Measurements from ENCODE around the gene SH3RF3.

Gene SH3RF3

DNA sequence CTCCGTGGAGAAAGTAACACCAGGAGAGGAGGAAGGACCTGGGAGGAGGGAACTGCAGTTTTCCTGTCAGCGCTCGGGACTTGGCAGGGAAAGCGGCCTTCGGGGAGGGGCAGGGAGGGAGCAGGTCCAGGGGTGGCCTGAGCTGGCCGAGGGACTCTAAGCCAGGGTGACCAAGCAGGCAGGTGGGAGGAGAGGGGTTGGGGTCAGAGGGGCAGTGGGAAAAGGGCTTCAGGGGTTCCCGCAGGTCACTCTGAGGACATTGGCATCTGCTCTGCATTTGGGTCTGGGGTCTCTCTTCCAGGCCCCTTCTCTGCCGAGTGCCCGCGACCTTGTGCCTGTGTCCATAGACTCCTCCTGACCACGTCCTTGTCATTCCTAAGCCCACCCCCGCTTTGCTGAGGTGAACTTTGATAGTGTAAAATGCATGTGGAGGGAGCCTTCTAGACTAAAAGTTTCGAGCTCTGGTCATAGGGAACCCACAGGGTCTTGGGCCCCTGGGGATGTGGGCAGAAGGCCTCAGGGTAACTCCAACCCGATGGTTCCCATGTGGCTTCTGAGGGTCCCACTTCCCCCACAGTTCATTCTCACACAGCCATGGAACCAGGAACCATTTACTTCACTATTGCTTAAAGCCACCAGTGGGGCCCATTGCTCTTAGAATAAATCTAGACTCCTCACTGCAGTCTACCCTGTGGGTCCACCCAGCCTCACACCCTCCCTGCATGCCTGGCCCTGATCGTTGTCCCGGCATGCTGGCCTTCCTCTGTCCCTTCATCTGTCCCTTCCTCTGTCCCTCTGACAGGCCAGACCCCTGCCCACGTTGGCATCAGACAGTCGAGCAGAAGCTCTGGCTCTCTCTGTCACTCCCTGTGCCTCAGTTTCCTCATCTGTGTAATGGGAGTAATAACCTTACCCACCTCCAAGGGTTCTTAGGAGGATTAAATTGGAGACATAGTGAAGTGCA lies 255.6 kb downstream of the SH3RF3 start:
- no peak for DNase-seq

DNA sequence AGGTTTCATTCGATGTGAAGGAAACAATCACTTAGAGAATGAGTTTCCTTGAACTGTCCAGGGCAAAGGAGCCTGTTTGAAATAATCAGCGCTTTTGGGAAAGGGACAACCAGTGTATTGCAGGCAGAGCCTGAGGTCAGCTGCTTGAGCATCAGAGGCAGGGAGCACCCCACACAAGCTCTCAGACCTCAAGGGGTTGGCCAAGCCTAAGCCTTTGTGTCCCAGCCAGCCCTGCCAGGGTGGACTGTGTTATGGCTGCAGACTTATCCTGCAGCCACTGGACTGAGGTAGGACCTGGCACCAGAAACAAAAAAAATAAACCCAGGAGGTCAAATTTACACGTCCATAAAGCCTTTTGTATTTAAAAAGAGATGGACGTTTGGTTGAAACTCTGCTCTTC lies 256.5 kb downstream of the SH3RF3 start:
- no peak for DNase-seq

DNA sequence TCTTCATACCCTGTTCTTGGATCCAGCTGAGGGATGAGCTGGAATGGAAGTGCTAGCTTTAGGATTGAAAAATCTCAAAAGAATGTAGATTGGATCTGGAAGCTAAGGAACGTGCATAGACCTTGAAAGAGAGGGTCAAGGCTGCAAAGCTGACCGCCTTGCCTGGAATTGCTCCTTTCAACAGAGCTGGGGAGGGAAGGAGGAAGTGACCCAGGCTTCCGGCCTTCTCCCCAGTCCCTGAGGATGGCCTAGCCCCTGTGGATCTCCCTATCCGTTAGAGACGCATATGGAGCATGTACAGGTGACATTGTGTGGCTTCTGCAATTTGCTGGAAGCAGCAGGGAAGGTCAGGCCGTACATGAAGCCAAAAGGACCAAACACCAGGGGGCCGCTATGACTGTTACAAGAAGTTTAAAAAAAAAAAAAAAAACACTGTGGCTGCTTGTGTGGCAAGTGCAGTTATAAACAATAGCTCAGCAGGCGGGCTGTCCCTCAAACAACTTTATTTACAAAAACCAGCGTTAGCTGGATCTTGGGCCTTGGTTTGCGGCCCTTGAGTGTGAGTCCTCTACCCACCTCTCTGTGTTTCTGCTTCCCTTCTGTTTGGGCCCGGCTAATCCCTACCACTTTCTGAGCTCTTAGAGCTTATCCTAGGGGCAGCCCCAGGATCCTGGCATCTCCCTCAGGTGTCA lies 257.1 kb downstream of the SH3RF3 start:
- no peak for DNase-seq

DNA sequence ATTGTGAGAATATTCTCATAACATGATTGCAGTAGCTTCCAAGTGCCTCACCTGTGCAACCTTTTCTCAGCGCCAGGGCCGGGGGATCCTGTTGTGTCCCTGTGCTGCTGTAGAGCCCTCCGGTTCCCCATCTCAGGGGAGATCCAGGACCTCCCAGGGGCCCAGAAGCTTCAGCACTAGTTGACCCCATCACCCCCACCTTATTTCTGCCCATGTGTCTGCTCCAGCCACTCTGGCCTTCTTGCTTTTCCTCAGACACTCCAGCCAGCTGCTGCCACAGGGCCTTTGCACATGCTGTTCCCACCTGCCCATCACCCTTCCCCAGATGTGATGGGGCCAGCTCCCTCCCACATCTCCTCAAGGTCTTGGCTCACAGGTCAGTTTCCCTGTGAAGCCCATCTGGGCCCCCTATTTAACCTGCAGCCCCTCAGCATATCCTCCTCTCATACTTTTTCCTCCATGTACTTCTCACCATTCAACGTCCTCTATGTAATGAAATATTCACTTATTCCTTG lies 258.3 kb downstream of the SH3RF3 start:
- DNase-seq: no peak

DNA sequence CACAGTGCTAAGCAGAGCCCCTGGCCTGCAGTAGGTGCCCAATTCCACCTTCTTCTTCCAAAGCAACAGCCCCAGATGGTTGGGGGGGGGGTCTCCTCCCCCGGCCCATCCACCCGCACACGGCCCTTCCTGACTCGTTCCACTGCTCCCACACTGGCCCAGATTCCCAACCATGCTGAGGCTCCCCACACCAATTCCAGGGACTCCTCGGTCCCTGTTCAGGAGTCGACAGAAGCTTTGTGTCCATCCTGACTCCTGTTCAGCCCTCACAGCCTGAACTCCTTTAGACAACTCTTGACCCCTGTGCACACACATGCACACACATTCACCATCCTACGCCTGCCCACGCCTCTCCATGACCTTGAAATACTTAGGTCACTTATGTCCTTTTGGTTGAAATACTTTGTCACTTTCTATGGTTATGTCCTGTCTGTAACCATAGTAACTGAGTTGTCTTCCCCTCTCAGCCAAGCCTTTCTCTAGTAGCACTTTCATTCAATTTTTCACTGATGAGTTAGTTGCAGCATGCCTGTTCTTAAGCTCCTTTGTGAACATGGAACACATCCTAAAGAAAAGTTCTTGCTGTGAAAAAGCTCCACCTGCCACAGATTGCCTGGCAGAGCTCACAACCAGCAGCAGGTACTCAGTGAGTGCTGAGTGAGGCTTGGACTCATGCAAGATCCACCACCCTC lies 258.9 kb downstream of the SH3RF3 start:
- DNase-seq: no peak

DNA sequence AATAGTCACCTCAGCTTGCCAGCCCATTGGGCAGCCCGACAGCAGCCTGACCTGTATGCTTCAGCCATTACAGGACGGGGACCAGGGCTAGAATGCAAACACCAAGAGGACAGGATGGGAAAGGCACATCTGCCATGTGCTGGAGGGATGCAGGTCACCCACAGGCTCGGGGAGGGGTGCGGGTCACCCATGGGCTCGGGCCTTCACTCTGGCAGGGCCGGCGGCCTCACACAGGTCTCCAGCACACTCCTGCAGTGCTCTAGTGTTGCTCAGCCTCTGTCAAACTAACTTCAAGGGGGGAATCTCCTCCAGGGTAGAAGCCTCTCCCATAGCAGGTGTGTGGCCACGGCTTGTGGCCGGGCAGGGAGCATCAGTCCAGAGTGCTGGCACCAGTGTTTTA lies 262.2 kb downstream of the SH3RF3 start:
- no peak for DNase-seq

DNA sequence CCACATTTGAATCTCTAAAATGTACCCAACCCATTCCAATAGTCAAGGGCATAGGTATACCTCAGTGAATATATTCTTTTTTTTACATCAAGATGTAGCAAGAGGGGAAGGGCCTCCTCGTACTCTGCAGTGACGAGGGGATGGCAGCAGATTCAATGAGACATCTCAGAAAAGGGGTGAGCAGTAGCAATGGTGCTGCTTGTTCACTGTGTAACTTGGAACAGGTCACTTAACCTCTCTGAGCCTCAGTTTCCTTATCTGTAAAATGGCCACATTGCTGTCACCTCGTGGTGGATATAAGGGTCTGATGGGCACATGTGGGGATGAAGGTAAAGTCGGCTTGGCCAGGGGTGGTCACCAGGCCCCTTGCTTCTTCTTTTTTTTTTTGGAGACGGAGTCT lies 263.1 kb downstream of the SH3RF3 start:
- DNase-seq: no peak

DNA sequence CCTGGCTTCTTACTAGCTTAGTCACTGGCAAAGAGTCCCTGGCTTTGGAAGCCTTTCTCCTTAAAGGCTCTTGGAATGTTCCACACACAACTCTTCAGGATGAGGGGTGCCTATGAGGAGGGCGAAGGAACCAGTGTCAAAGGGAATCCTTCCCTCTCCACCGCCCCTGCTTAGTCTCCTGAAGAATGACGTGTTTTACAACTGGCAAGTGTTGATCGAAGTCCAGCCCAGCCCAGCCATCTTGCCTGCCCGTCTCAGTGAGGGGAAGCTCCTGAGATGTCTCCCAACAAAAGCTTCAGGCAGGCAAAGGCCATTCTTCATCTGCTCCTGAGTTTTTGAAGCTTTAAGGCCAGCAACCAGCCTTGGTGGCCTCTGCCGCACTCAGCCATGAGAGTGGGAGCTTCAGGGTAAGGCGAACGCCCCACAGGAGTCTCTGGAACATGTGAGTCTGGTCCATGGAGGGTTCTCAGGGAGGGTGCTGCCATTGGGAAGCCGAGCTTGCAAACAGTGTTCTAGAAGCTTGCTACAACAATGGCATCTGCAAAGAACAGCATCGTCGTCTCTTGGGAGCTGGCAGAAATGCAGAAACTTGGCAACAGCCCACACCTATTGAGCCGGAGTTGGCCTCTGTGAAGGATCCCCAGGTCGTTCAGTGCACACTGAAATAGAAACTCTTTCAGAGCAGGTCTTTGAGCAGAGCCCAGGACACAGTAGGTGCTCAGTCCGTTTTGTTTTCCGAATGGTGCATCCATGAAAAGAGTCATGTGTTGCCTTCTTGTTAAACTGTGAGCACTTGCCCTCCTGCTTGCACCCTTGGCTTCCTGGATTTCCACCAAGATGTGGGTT lies 264.0 kb downstream of the SH3RF3 start:
- no peak for DNase-seq

DNA sequence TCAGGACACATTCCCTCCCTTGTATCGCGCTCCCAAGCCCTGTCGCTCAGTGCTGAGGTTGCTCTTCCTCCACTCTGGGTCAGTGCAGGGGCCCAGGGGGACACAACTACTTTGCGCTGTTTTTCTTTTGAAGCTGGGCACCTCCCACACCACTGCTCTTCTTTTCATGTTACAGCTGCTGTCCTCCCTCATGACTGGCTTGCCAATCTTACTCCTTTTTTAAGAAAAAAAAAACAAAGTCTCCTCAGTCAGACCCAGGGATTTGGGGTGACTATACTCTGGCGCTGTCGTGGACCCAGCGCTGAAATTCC lies 264.6 kb downstream of the SH3RF3 start:
- no peak for DNase-seq

DNA sequence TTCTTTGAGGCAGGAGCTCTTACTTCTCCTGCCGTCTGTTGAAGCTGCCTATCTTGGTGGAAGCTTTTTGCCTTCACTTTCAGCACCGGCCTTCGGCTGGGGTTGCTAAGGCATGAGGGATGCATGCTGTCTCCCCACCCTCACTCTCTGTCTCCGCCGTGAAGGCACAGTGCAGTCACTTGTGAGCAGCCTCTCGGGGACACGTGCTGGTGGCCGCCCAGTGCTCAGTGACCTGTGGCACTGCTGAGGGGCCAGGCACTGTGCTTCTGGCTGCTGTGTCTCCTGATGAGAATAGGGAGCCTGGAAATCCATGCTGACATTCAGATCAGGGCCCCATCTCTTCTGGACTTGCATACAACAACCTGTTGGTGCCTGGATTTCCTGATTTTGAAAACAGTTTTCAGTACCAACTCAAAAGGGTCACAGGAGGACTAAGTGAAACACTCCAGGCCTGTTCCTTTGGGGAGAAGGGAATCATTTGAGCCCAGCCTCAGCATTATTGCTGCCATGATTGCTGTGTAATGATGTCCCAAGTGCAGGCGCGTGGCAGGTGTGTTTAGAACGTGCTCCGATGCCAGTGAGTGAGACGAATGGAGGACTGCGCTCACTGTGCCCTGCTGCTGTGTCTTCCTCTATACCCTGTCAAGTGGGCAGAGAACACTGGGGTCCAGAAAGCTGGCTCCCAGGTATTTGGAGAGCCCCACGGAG lies 266.6 kb downstream of the SH3RF3 start:
- no peak for DNase-seq

DNA sequence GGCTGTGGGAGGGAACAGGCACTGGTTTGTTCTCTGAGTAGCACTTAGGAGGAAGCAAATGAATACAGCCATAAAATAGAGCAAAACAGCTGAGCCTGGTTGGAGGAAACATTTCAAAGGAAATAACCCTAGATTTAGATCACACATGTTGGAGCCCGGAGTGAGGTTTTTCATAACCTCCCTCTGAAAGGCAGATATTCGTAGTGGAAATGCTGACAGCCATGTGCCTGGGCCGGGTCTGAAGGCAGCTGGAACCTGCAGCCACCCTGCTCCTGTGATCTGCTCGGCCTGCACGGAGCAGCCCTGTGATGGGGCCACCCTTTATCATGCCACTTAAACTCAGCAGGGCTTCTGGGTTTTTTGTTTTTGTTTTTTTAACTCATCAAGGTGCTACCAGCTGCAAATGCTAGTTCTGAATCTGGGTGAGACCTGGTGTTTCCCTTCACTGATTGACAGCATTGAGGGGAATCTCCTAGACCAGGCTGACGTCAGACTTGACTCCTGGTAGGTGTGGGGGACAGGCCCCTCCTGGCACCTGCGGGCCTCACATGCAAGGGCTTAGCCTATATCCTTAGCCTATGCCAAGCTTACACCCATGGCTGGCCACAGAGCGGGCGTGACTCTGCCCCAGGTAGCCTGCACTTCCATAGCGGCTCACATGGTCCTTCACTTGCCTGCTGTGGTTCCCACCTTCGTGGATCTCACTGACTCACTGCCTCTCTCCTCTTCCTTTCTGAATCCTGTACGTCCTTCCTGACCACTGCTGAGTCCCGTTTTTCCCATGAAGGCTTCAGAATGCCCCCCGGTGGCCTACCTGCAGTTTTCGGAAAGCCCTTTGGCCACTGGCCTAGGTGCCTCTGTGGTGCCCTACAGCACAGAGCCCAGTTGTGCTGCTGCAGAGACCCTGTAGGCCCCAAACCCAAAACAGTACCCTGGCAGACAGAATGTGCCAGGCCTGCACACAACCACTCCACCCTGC lies 267.5 kb downstream of the SH3RF3 start:
- DNase-seq: no peak

DNA sequence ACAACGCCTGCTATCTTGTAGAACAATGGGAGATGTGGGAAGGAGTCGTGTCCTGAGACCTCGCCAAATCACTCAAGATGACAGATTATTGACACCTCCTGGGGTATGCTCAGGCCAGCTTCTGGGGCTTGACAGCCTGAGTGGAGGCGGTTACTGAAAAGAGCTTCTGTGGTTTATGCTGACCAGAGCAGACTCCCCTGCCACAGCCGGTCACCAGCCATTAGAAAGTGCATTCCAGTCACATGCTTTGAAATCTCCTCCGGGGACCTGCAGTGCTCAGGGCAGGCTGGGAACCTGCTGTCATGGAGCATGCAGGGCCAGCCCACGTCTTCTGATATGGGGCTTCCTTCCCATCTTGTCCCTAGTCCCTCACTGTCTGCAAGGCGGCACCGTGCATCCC lies 268.9 kb downstream of the SH3RF3 start:
- no peak for DNase-seq

DNA sequence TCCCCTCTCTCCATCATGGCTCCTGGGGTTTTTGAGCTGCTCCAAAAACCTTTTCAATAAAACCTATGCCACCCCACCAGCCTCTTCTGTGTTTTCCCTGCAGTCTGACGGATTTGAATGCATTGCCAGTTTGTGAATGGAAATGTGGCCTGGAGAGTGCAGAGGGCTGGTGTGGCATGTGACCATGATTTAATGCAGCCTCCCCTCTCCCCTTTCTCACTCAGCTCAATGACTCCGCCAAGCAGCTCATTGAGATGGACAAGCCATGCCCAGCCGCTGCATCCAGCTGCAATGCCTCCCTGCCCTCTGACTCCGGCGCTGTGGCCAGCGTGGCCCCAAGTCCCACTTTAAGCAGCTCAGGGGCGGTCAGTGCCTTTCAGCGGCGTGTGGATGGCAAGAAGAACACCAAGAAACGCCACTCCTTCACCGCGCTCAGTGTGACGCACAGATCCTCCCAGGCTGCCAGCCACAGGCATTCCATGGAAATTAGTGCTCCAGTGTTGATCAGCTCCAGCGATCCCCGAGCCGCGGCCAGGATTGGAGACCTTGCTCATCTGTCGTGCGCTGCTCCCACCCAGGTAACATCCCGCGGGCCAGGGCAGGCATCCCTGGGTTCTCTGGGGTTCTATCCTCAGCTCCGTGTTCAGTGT lies 269.5 kb downstream of the SH3RF3 start:
- DNase-seq: no peak

DNA sequence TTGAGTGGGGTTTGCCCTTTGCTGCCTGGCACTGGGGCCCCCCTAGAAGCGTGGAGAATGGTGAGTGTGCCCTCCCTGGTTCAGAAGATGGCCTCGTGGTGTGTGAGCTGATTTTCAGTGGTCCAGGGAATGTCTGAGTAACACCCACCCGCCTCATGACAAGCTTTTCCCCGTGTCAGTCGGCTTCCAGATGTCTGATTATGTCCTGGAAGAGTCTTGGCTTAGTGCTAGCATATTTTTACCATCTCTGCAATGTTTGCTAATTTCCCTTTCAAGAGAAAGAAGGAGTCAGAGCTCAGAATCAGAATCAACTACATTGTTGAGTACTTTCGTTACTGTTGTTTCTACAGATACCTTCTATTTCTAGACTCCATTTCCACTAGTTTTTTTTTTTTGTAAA lies 270.1 kb downstream of the SH3RF3 start:
- DNase-seq: no peak

DNA sequence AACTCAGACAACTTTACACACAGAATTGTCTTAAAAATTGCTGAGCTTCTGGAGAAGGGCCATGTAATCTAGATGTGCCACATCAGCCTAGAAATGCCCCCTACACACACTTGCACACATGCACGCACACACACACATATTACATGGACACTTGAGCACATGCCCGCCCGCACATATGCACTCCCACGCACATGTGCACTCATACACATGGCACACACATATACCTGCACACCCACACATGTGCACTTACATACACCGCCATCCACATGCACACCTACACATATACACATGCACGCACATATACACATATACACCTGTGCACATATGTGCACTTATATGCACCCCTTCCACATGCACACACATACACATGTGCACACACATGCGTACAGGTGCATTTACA lies 271.1 kb downstream of the SH3RF3 start:
- no peak for DNase-seq

DNA sequence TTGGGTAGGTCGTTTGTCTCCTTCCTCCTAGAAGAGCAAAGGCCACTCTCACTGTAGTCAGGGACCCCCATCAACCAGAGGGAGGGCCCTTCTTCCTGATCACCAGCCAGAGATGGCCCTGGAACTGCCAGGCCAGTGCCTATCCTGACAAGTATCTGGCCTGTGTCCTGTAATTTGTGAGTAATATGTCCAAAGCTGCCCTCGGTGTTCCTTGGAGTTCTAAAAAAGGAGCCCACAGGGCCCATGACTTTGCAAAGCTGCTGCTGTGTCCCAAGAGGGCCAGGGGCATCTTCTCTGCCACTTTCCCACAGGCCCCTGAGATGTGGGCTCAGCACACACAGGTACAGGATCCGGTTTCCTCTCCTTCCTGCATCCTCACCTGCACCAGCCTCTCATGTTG lies 272.4 kb downstream of the SH3RF3 start:
- DNase-seq: no peak

DNA sequence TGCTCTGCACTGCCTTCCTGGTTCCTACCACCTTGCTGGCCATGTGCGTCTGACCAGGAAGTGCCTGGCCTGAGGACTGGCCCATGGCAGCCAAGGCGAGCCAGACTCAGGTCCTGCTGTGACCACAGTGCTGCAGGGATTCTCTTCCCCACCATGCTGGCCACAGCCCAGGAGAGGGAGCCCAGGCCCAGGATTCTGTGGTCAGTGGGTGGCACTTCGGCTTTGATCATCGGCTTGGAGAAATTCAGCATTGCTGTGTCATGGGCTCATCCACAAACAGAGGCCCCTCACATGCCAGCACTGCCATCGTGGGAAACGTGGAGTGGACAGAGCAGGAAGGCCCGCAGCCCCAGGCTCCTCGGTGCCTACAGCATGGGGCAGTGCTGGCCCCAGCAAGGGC lies 273.2 kb downstream of the SH3RF3 start:
- DNase-seq: no peak

DNA sequence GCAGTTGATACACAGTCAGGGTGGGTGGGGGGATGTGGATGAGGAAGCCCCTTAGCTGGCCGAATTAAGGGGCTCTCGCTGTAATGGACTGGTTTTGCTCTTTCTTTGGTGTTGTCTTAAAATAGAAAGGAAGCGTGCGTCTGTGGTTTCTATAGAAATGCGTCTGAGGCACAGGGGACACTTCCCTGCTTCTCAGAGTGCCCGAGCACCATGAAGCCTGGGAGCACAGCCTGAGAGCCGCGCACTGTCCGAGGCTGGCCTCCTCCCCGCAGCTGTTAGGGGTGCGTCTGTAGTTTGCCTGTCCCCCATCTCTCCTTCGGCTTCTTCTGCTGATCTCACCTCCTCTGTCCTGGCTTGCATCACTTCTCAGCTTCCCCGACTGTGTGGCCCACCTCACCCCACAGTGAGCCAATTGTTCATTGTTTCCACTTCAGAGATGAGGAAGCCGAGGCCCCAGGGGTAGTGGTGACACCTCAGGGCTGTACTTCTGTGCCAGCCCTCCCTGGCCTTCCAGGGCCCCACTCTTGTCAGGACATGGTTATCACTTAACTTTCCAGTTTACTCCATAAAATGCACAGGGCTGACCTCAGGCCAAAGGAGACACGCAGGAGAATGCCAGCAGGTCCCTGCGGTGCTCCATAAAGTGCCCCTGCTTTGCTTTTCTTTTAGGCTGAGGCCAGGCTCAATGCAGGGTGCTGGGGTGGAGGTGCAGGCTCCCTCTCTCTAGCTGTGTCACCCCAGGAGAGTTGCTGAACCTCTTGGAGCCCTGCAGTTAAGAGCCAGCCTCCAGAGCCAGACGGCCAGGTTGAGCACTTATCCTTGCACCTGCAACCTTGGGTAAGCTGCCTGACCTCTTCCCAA lies 274.2 kb downstream of the SH3RF3 start:
- DNase-seq: no peak

DNA sequence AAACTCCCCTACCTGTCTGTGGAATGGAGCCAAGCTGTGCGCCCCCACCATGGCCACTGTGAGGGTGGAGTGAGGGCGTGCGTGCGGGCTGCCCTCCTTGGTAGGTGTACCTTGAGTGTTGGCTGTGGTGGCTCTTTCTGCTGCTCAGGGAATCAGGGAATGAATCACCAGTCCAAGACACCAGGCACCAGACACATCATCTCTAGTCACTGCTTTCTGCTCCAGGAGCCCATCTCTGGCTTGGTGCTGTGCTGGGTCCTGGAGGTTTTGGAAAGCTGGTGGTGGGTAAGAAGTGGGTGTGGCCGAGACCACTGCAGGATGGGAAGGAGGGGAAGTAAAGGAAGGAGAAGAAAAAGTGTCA lies 274.8 kb downstream of the SH3RF3 start:
- no peak for DNase-seq

Data from T1000 (cell line).